Body of pancreas (tissue), 4 donors: ENCODE results near the gene MAGI1. TPM values are rescaled to one million over a fixed set of nuclear protein-coding genes. Genes with fewer than 3 reads are reported as not detected.

Source experiments
- ATAC-seq: fragments of 150-250 bp; one replicate; pipeline ENCODE4 v1.9.1; 2016
- DNase-seq, 4 donors: peaks; one replicate each; pipeline ENCODE4 v3.0.0-alpha.2; 2019
- H3K27ac ChIP-seq, 4 donors: fragments of 200-600 bp; sonication (generic); 1 replicate in 3 of 4; 2 replicates in 1 of 4; pipeline versions ENCODE4 v1.5.1 to v1.6.1; 2016 to 2019; ENCODE audit warnings: mild to moderate bottlenecking in 1 of 4, mixed read lengths in 1 of 4, moderate library complexity in 1 of 4
- H3K27me3 ChIP-seq, 2 donors: fragments of 200-600 bp; sonication (generic); one replicate each; pipeline ENCODE4 v1.6.0; 2016; ENCODE audit warnings: mild to moderate bottlenecking in 1 of 2
- H3K36me3 ChIP-seq, 2 donors: fragments of 200-600 bp; sonication (generic); replicated peaks in 1 of 2; 2 replicates each; pipeline ENCODE4 v1.5.1; 2016; ENCODE audit warnings: low read depth in 2 of 2; ENCODE audit not compliant: insufficient read depth in 1 of 2
- H3K4me1 ChIP-seq: fragments of 200-600 bp; sonication (generic); one replicate; pipeline ENCODE4 v1.6.0; 2016
- H3K4me3 ChIP-seq, 2 donors: fragments of 200-600 bp; sonication (generic); 1 replicate in 1 of 2; 2 replicates in 1 of 2; pipeline ENCODE4 v1.5.1; 2016 to 2019
- H3K9me3 ChIP-seq, 3 donors: fragments of 200-600 bp; sonication (generic); 1 replicate in 2 of 3; 2 replicates in 1 of 3; pipeline ENCODE4 v1.5.1; 2016
- CTCF ChIP-seq, 7 experiments: fragments of 450-650 bp in 4 of 7; fragments of 200-600 bp in 3 of 7; sonication (generic) in 3 of 7; IDR thresholded peaks; one replicate each; pipeline ENCODE4 v1.5.1; 2016 to 2019; ENCODE audit warnings: antibody characterized with exemption in 7 of 7
- POLR2A ChIP-seq, 3 donors: fragments of 450-650 bp; IDR thresholded peaks; one replicate each; pipeline ENCODE4 v1.6.1; 2016; ENCODE audit warnings: antibody characterized with exemption in 3 of 3, mild to moderate bottlenecking in 2 of 3
- WGBS, 2 donors: methylation state at CpG; one replicate each; pipeline ENCODE4 v1.1.5; 2017; 5-methylcytosine and 5-hydroxymethylcytosine counted together
- intact Hi-C: fragments of 100-400 bp; cut with DNase I; formaldehyde crosslinking; loops from one replicate; pipeline ENCODE4 v1.15.1; 2023
- total RNA-seq, 2 donors: library from RNA; depleted of rRNA; stranded (reverse); fragments of >200 nt; gene quantifications; one replicate each; pipeline ENCODE4 v1.1.0, GENCODE V29; 2016

The MAGI1 gene
- total RNA-seq, 2 donors from 2014 or later = 44.2 to 63.6 TPM

GRCh38 chr3:65788461-65788860 lies 250.3 kb downstream of the MAGI1 start:
- intact Hi-C loops = no loop called here
- no peak for ATAC-seq

GRCh38 chr3:65787827-65788226 lies 250.9 kb downstream of the MAGI1 start:
- 79 to 95% methylated on average over 2 of the region's 2 CpGs for WGBS, 2 donors
- no peak overlapping the region for H3K27ac ChIP-seq
- DNase-seq = no peak

More at GRCh38 chr3:65788461-65788860, 250.3 kb downstream of the MAGI1 start:
- TF ChIP-seq CTCF (IDR thresholded peaks at IDR 0.05) = no peak
- no peak for TF ChIP-seq POLR2A (IDR thresholded peaks at IDR 0.05)
- Histone ChIP-seq H3K4me3 (no peak overlapping the region), H3K4me1 (peaks cover 5% of the 10 kb centered on the region), H3K9me3 (no peaks in the 10 kb centered on the region), H3K27ac (no peak overlapping the region), H3K27me3 (no peaks in the 10 kb centered on the region), H3K36me3 (no peaks in the 10 kb centered on the region)
- DNase-seq = no peak
- WGBS, 2 donors = 81 to 88% methylated on average over 2 of the region's 2 CpGs

GRCh38 chr3:65787340-65787739 lies 251.4 kb downstream of the MAGI1 start:
- intact Hi-C loops = no loop called here
- 40 to 42% methylated on average over 5 of the region's 5 CpGs for WGBS, 2 donors
- no peaks in the 10 kb centered on the region for H3K36me3 ChIP-seq
- no peaks in the 10 kb centered on the region for H3K9me3 ChIP-seq
- peaks cover 5% of the 10 kb centered on the region for H3K4me1 ChIP-seq
- TF ChIP-seq POLR2A (IDR thresholded peaks at IDR 0.05) = no peak
- TF ChIP-seq CTCF (IDR thresholded peaks at IDR 0.05) = no peak
- peak overlapping the region in 2 of 4 donors; percentile 24 to 37 for H3K27ac ChIP-seq
- H3K4me3 ChIP-seq = no peak overlapping the region
- DNase-seq (no peak), ATAC-seq (no peak)
- H3K27me3 ChIP-seq = no peaks in the 10 kb centered on the region

More at GRCh38 chr3:65787827-65788226, 250.9 kb downstream of the MAGI1 start:
- no peaks in the 10 kb centered on the region for H3K9me3 ChIP-seq
- H3K36me3 ChIP-seq = no peaks in the 10 kb centered on the region
- peaks cover 5% of the 10 kb centered on the region for H3K4me1 ChIP-seq
- no peak for TF ChIP-seq CTCF (IDR thresholded peaks at IDR 0.05)
- TF ChIP-seq POLR2A (IDR thresholded peaks at IDR 0.05) = no peak
- H3K27me3 ChIP-seq = no peaks in the 10 kb centered on the region
- ATAC-seq = no peak
- H3K4me3 ChIP-seq = no peak overlapping the region
- intact Hi-C loops = no loop called here

- TF ChIP-seq POLR2A (IDR thresholded peaks at IDR 0.05) = no peak
- no peak for TF ChIP-seq CTCF (IDR thresholded peaks at IDR 0.05)
- no peak overlapping the region for H3K4me3 ChIP-seq
- ATAC-seq (no peak), DNase-seq (no peak)
- WGBS, 2 donors = 91 to 95% methylated on average over 3 of the region's 3 CpGs
- H3K27me3 ChIP-seq = no peaks in the 10 kb centered on the region
- no peaks in the 10 kb centered on the region for H3K9me3 ChIP-seq
- peaks cover 5% of the 10 kb centered on the region for H3K4me1 ChIP-seq
- intact Hi-C loops = no loop called here
- H3K36me3 ChIP-seq = no peaks in the 10 kb centered on the region
- peak overlapping the region in 1 of 4 donors; percentile 24 for H3K27ac ChIP-seq
Observed at GRCh38 chr3:65786890-65787289, 251.8 kb downstream of the MAGI1 start.

GRCh38 chr3:65785065-65785645 lies 253.6 kb downstream of the MAGI1 start:
- no peaks in the 10 kb centered on the region for H3K9me3 ChIP-seq
- intact Hi-C loops = no loop called here
- H3K27me3 ChIP-seq = no peaks in the 10 kb centered on the region
- TF ChIP-seq POLR2A (IDR thresholded peaks at IDR 0.05) (no peak), CTCF (IDR thresholded peaks at IDR 0.05) (peak; percentile 30 to 77 (median 69))
- peaks cover 5% of the 10 kb centered on the region for H3K4me1 ChIP-seq
- H3K27ac ChIP-seq = no peak overlapping the region
- peak; percentile 53 for ATAC-seq
- no peak for DNase-seq
- H3K4me3 ChIP-seq = no peak overlapping the region
- WGBS, 2 donors = 19 to 20% methylated on average over 6 of the region's 6 CpGs
- H3K36me3 ChIP-seq = no peaks in the 10 kb centered on the region
